Liver (tissue), 9 donors: Measurements from ENCODE around the gene AP5B1. TPM values are rescaled to one million over a fixed set of nuclear protein-coding genes. Genes with fewer than 3 reads are reported as not detected.

Experiments used
- DNase-seq: peaks from one replicate; pipeline ENCODE4 v3.0.0-alpha.2; 2017; ENCODE audit warnings: low spot score
- H3K27ac ChIP-seq, 2 donors: one replicate each; pipeline ENCODE4 v1.7.0; 2013; ENCODE audit warnings: inconsistent platforms in 2 of 2, low read length in 2 of 2, control low read depth in 1 of 2, low read depth in 1 of 2, mild to moderate bottlenecking in 1 of 2
- H3K27me3 ChIP-seq, 4 donors: one replicate each; pipeline versions ENCODE4 v1.6.1 to v1.7.0; 2013; ENCODE audit warnings: low read length in 3 of 4, inconsistent platforms in 1 of 4, mild to moderate bottlenecking in 1 of 4, moderate library complexity in 1 of 4; ENCODE audit not compliant: control insufficient read depth in 4 of 4, insufficient read depth in 4 of 4
- H3K36me3 ChIP-seq, 4 donors: one replicate each; pipeline versions ENCODE4 v1.6.1 to v1.7.0; 2013; ENCODE audit warnings: low read length in 3 of 4, mild to moderate bottlenecking in 3 of 4, low read depth in 1 of 4, moderate library complexity in 1 of 4; ENCODE audit not compliant: control insufficient read depth in 4 of 4, insufficient read depth in 3 of 4
- H3K4me1 ChIP-seq, 4 donors: one replicate each; pipeline versions ENCODE4 v1.6.1 to v1.7.0; 2013; ENCODE audit warnings: low read length in 3 of 4, mild to moderate bottlenecking in 3 of 4, moderate library complexity in 1 of 4; ENCODE audit not compliant: control insufficient read depth in 4 of 4, insufficient read depth in 4 of 4
- H3K4me3 ChIP-seq, 3 donors: one replicate each; pipeline versions ENCODE4 v1.6.1 to v1.7.0; 2013; ENCODE audit warnings: low read length in 3 of 3, control low read depth in 1 of 3, low read depth in 1 of 3, mild to moderate bottlenecking in 1 of 3
- H3K9ac ChIP-seq, 2 donors: one replicate each; pipeline ENCODE4 v1.7.0; 2013; ENCODE audit warnings: low read length in 2 of 2, mild to moderate bottlenecking in 2 of 2, moderate library complexity in 2 of 2, control low read depth in 1 of 2, low read depth in 1 of 2
- H3K9me3 ChIP-seq, 4 donors: one replicate each; pipeline versions ENCODE4 v1.6.1 to v1.7.0; 2013; ENCODE audit warnings: low read length in 3 of 4; ENCODE audit not compliant: control insufficient read depth in 4 of 4
- CTCF ChIP-seq: fragments of 150-350 bp; IDR thresholded peaks from 2 replicates; pipeline ENCODE4 v1.5.1; 2017; ENCODE audit warnings: improper control_type of control experiment, low read depth, low read length; ENCODE audit not compliant: missing input control
- EGR1 ChIP-seq, 2 donors: IDR thresholded peaks; 2 replicates each; pipeline ENCODE4 v1.6.1; 2016 to 2018; ENCODE audit warnings: antibody characterized with exemption in 2 of 2, low read depth in 2 of 2
- FOXA1 ChIP-seq: IDR thresholded peaks from 2 replicates; pipeline ENCODE4 v1.6.1; 2016; ENCODE audit warnings: antibody characterized with exemption
- FOXA2 ChIP-seq: IDR thresholded peaks from 2 replicates; pipeline ENCODE4 v1.6.1; 2016; ENCODE audit warnings: antibody characterized with exemption
- GABPA ChIP-seq, 2 donors: IDR thresholded peaks in 1 of 2; conservative IDR thresholded peaks in 1 of 2; 2 replicates each; pipeline ENCODE4 v1.6.1; 2016; ENCODE audit warnings: antibody characterized with exemption in 2 of 2, mild to moderate bottlenecking in 1 of 2, moderate library complexity in 1 of 2
- HNF4A ChIP-seq, 2 donors: conservative IDR thresholded peaks; 2 replicates each; pipeline ENCODE4 v1.6.1; 2016; ENCODE audit warnings: antibody characterized with exemption in 2 of 2, mild to moderate bottlenecking in 2 of 2
- HNF4G ChIP-seq: IDR thresholded peaks from 2 replicates; pipeline ENCODE4 v1.6.1; 2016; ENCODE audit warnings: antibody characterized with exemption
- JUND ChIP-seq, 2 donors: IDR thresholded peaks; 2 replicates each; pipeline ENCODE4 v1.6.1; 2016; ENCODE audit warnings: antibody characterized with exemption in 2 of 2
- MAX ChIP-seq: IDR thresholded peaks from 2 replicates; pipeline ENCODE4 v1.6.1; 2016; ENCODE audit warnings: antibody characterized with exemption
- NR2F2 ChIP-seq: IDR thresholded peaks from 2 replicates; pipeline ENCODE4 v1.6.1; 2016; ENCODE audit warnings: antibody characterized with exemption
- RAD21 ChIP-seq, 2 donors: IDR thresholded peaks; 2 replicates each; pipeline ENCODE4 v1.6.1; 2016; ENCODE audit warnings: antibody characterized with exemption in 2 of 2, mild to moderate bottlenecking in 2 of 2
- RXRA ChIP-seq, 2 donors: IDR thresholded peaks; 2 replicates each; pipeline ENCODE4 v1.6.1; 2017 to 2018; ENCODE audit warnings: antibody characterized with exemption in 2 of 2, mild to moderate bottlenecking in 1 of 2
- SP1 ChIP-seq: IDR thresholded peaks from 2 replicates; pipeline ENCODE4 v1.6.1; 2018; ENCODE audit warnings: antibody characterized with exemption, mild to moderate bottlenecking
- TAF1 ChIP-seq: conservative IDR thresholded peaks from 2 replicates; pipeline ENCODE4 v1.6.1; 2016; ENCODE audit warnings: antibody characterized with exemption, mild to moderate bottlenecking
- YY1 ChIP-seq: IDR thresholded peaks from 2 replicates; pipeline ENCODE4 v1.6.1; 2016; ENCODE audit warnings: antibody characterized with exemption, mild to moderate bottlenecking
- ZBTB33 ChIP-seq: IDR thresholded peaks from 2 replicates; pipeline ENCODE4 v1.6.1; 2016; ENCODE audit warnings: antibody characterized with exemption
- WGBS: extraction: QIAGEN DNeasy Blood & Tissue Kit; methylation state at CpG from one replicate; pipeline ENCODE4 v1.1.7; 2013; 5-methylcytosine and 5-hydroxymethylcytosine counted together
- polyA plus RNA-seq, 2 donors: library from polyadenylated mRNA; stranded (reverse) in 1 of 2; unstranded in 1 of 2; fragments of 200-250 nt in 1 of 2; fragments of >200 nt in 1 of 2; fragmentation: Nextera tagmentation in 1 of 2; extraction: Ambion mirVana in 1 of 2; gene quantifications; one replicate each; pipeline versions ENCODE4 v1.2.1 to v1.2.3, GENCODE V29; 2013 to 2015
- total RNA-seq, 2 donors: library from RNA; depleted of rRNA; stranded (reverse); fragments of >200 nt; gene quantifications; one replicate each; pipeline ENCODE4 v1.2.3, GENCODE V29; 2014
- TF ChIP-seq, protein P1 (sequence below): IDR thresholded peaks from 2 replicates; pipeline ENCODE4 v1.6.1; 2016; ENCODE audit warnings: antibody characterized with exemption, mild to moderate bottlenecking
- TF ChIP-seq, protein P2 (sequence below): IDR thresholded peaks from 2 replicates; pipeline ENCODE4 v1.6.1; 2016; ENCODE audit warnings: antibody characterized with exemption
- donor health status: healthy.
- donor health status: healthy.
- donor health status: healthy.
- donor health status: healthy.
- donor health status: healthy.

AP5B1 gene
- total and polyA plus RNA-seq, 4 donors, result 2.0 to 10.8 (median 5.0) TPM

- no peak for TF ChIP-seq NR2F2
- no peak for TF ChIP-seq RAD21 (IDR thresholded peaks at IDR 0.05)
- TF ChIP-seq ZBTB33, result no peak
- no peak for TF ChIP-seq HNF4A (conservative IDR thresholded peaks at IDR 0.05)
- no peak for TF ChIP-seq MAX
- TF ChIP-seq HNF4G, result no peak
- TF ChIP-seq JUND (IDR thresholded peaks at IDR 0.05), result no peak
- TF ChIP-seq YY1, result no peak
- TF ChIP-seq SP1, result no peak
- no peak for TF ChIP-seq EGR1 (IDR thresholded peaks at IDR 0.05; ENCODE audit: low read depth in 2 of 2)
- no peak for TF ChIP-seq FOXA2
- no peak for TF ChIP-seq TAF1
- TF ChIP-seq CTCF, result no peak
- TF ChIP-seq FOXA1, result no peak
- no peak for TF ChIP-seq GABPA (IDR thresholded peaks at IDR 0.05 in 1 of 2, conservative IDR thresholded peaks at IDR 0.05 in 1 of 2)
- no peak for TF ChIP-seq RXRA (IDR thresholded peaks at IDR 0.05)
- TF ChIP-seq, protein P1, sequence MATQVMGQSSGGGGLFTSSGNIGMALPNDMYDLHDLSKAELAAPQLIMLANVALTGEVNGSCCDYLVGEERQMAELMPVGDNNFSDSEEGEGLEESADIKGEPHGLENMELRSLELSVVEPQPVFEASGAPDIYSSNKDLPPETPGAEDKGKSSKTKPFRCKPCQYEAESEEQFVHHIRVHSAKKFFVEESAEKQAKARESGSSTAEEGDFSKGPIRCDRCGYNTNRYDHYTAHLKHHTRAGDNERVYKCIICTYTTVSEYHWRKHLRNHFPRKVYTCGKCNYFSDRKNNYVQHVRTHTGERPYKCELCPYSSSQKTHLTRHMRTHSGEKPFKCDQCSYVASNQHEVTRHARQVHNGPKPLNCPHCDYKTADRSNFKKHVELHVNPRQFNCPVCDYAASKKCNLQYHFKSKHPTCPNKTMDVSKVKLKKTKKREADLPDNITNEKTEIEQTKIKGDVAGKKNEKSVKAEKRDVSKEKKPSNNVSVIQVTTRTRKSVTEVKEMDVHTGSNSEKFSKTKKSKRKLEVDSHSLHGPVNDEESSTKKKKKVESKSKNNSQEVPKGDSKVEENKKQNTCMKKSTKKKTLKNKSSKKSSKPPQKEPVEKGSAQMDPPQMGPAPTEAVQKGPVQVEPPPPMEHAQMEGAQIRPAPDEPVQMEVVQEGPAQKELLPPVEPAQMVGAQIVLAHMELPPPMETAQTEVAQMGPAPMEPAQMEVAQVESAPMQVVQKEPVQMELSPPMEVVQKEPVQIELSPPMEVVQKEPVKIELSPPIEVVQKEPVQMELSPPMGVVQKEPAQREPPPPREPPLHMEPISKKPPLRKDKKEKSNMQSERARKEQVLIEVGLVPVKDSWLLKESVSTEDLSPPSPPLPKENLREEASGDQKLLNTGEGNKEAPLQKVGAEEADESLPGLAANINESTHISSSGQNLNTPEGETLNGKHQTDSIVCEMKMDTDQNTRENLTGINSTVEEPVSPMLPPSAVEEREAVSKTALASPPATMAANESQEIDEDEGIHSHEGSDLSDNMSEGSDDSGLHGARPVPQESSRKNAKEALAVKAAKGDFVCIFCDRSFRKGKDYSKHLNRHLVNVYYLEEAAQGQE, result no peak
- TF ChIP-seq, protein P2, sequence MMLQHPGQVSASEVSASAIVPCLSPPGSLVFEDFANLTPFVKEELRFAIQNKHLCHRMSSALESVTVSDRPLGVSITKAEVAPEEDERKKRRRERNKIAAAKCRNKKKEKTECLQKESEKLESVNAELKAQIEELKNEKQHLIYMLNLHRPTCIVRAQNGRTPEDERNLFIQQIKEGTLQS, result no peak
- WGBS, result 69% methylated on average over 4 of the region's 4 CpGs
- H3K9ac ChIP-seq, result no peak overlapping the region
These were observed 48.7 kb upstream of the AP5B1 start for GRCh38 chr11:65829459-65829858.

More at GRCh38 chr11:65829459-65829858, 48.7 kb upstream of the AP5B1 start:
- no peak for DNase-seq
- Histone ChIP-seq H3K27ac (no peak overlapping the region), H3K4me3 (no peak overlapping the region), H3K9me3 (no peaks in the 10 kb centered on the region), H3K4me1 (peaks cover 2 to 9% (median 3%) of the 10 kb centered on the region in 4 donors), H3K36me3 (no peaks in the 10 kb centered on the region), H3K27me3 (no peaks in the 10 kb centered on the region)
